ENCODE measurements around the gene SHISA7.

The SHISA7 gene

DNA sequence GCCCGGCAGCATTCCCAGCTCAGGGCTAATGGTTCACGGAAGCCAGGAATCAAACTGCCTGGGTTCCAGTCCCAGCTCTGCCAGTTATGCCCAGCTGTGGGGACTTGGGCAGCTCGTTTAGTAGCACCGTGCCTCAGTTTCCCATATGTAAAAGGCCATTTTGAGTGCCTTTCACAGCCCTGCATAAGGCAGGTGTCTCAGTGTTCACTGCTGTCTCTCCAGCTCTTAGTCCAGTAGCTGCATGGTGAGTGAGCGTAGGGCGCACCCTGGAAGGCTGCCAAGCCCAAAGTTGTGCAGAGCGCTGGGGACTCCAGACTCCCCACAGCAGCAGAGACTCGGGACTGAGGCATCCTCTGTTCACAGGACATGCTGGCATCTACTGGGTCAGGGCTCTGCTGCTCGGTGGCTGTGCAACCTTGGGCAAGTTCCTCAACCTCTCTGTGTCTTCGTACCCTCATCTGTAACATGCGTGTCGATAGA, 51.9 kb downstream of the SHISA7 start:
- in situ Hi-C loops (cut with MboI; ENCODE audit: low sequenced_read_pairs) = no loop called here

GRCh38 chr19:55390461-55390880, 52.6 kb downstream of the SHISA7 start:
- in situ Hi-C loops (cut with MboI; ENCODE audit: low sequenced_read_pairs) = no loop called here

- in situ Hi-C loops (cut with MboI; ENCODE audit: low sequenced_read_pairs) = no loop called here
Measured at GRCh38 chr19:55389386-55390317, 53.4 kb downstream of the SHISA7 start.

GRCh38 chr19:55387736-55388497, 55.2 kb downstream of the SHISA7 start:
- in situ Hi-C loops (cut with MboI; ENCODE audit: low sequenced_read_pairs) = no loop called here

- in situ Hi-C loops (cut with MboI; ENCODE audit: low sequenced_read_pairs) = no loop called here
Measured at GRCh38 chr19:55386493-55386971, 56.6 kb downstream of the SHISA7 start.

GRCh38 chr19:55385724-55386492, 57.2 kb downstream of the SHISA7 start, which contains the start of gene RPL28:
TSS of gene RPL28 (plus strand) at chr19:55385932. CDS start at chr19:55386358, 426 bp downstream.
- in situ Hi-C loops (cut with MboI; ENCODE audit: low sequenced_read_pairs) = no loop called here

- in situ Hi-C loops (cut with MboI; ENCODE audit: low sequenced_read_pairs) = no loop called here
Measured at GRCh38 chr19:55384920-55385723, 58.0 kb downstream of the SHISA7 start.

- in situ Hi-C loops (cut with MboI; ENCODE audit: low sequenced_read_pairs) = no loop called here
Measured at GRCh38 chr19:55384131-55384919, 58.8 kb downstream of the SHISA7 start, which contains the start of gene TMEM238. TSS of gene TMEM238 (minus strand) at chr19:55384292. CDS start at chr19:55384259, 33 bp downstream.

DNA sequence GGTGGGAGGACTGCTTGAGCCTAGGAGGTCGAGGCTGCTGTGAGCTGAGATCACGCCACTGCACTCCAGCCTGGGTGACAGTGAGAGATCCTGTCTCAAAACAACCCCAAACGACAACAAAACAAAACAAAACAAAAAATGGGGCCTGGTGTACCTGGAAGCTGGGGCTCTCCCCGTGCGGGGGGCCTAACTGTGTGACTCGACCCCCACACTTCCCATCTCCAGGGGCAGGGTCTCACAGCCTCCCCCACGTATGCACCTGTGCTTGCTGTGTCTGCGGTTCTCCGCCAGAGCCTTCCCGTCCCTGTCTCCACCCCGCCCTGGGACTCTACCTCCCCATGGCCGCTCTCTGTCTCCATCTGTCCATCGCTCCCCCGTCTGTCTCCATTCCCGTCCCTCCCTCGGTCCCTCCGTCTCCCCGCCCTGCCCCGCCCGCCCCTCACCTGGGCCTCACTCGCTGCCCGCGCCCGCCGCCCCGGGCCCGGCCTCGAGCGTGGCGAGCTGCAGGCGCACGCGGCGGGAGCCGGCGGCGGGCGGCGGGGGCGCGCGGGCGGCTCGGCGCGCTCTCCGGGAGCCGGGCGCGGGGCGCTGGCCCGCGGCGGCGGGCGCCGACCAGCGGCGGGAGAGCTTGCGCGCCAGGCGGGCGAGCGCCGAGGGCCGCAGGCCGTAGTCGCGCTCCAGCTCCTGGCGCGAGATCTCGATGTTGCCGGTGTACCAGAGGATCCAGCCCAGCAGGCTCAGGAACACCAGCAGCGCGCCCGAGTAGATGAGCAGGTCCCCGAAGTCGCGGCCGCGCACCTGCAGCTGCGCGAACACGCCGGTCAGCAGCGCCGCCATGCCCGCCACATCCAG, 59.6 kb downstream of the SHISA7 start:
- in situ Hi-C loops (cut with MboI; ENCODE audit: low sequenced_read_pairs) = no loop called here

GRCh38 chr19:55382522-55383054, 60.5 kb downstream of the SHISA7 start:
- in situ Hi-C loops (cut with MboI; ENCODE audit: low sequenced_read_pairs) = no loop called here

DNA sequence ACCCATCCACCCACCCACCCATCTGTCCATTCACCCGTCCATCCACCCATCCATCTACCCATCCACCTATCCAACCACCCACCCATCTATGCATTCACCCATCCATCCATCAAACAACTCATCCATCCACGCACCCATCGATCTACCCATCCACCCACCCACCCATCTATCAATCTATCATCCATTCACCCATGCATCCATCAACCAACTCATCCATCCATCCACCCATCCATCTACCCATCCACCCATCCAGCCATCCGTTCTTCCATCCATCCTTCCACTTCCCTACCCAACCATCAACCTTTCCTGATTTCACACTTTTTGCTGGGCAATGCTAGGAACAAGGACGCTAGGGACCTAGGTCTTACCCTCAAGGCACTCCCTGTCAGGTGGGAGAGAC, 61.1 kb downstream of the SHISA7 start:
- in situ Hi-C loops (cut with MboI; ENCODE audit: low sequenced_read_pairs) = no loop called here

DNA sequence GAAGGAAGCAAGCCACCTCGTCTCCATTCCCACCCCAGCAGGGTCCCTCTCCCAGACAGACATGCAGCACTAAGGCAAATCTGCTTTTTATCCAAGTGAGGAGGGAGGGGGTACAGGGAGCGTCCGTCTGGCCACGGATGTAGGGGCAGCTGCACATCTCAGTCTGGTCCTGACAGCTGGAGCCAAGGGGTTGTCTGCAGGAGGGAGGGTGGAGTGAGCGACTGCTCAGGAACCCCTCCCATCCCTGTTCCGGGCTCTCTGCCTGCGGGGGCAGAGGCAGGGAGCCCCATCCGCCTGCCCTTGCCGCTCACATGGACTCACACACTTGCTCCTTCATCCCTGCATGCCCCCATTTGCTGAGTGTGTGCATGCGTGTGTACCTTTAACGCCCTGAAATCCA, 63.9 kb downstream of the SHISA7 start:
- in situ Hi-C loops (cut with MboI; ENCODE audit: low sequenced_read_pairs) = no loop called here
